CD4-positive, alpha-beta T cell treated with Interleukin-2 at 100 ng/mL for 4 hours (primary cell): ENCODE data around the gene NUMBL.
"Not testable (repeated sequence)": the region's sequence is repeated elsewhere in the genome, so short reads cannot be mapped to it uniquely, and the experiment has no call there.

Experiments used
- DNase-seq: peaks from one replicate; pipeline ENCODE4 v3.0.0-alpha.2; 2020; ENCODE audit warnings: low spot score

The NUMBL gene

DNA sequence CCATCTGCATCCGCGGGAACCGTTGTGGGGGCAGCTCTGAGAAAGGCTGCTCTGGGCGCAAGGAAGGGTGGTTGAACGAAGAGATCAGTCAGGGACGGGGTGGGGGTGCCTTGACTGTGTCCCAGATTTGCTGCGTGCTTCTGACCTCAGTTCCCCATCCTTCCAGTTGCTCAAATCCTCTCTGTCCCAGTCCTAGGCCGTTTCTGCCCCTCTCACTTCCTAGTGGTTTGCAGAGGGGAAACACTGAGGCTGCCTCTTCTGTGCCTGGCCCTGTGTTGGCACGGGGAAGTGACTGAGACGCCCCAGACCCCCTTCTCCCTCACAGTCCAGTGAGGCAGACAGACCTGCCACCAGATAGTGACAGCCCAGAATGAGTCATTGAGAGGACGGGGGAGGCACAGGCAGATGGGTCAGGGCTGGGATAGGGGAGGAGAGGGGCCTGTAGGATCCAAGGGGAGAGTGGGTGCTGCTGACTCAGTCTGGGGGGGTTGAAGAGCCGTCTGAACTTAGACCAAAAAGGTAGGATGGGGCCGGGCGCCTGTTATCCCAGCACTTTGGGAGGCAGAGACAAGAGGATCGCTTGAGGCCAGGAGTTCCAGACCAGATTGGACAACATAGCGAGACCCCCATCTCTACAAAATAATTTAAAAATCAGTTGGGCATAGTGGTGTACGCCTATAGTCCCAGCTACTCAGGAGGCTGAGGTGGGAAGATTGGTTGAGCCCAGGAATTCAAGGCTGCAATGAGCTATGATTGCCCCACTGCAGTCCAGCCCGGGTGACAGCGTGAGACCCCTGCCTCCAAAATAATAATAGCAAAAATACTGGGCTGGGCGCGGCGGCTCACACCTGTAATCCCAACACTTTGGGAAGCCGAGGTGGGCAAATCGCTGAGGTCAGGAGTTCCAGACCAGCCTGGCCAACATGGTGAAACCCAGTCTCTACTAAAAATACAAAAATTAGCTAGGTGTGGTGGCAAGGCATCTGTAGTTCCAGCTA, 26.5 kb downstream of the NUMBL start:
- DNase-seq, result peak; percentile 23

DNA sequence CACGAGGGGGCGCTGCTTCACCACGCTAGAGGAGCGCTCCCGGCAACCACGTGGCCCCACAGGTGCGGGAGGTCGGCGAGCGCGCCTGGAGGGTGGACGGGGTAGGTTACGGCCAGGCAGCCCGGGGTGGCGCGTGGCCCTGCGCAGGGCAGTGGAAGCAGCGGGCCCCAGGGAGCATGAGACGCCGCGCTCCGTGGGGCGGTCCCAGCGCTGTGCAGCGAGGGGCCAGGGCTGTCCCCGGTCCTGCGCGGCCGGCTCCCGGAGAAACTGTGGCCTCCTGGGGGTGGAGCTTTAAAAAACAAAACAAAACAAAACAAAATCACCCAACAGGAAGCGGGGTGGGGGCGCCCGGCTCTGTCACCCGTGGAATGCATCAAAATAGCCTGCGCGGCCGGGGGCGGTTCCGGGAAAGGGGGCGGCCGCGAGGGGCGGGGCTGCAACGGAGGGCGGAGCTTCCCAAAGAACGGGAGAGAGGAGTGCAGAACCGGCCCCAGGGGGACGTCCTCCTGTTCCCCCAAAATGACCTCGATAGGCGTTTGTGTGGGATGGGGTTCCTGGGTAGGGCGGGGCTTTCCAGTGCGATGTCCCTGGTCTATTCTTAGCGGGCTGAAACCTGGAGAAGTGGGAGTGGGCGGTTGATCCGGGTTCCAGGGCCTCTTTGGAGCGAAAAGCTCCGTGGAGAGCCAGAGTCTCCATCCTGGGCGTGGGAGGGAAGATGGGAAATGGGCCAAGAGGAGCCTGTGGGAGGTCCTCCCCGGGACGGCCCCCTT, 27.3 kb downstream of the NUMBL start:
- peak; percentile 93 for DNase-seq

DNA sequence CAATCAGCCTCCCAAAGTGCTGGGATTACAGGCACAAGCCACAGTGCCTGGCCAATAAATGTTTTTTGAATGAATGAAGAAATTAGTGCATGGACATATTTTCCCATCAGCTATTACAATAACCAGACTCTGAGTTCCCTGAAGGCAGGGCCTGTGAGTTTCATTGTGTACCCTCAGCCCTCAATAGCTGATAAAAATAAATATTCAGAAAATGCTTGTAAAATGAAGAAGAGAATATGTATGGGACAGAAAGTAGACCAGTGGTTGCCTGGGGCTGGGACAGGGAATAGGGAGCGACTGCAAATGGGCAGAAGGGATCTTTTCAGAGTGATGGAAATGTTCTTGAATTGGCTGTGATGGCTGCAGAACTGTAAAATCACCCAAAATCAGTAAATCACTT, 28.8 kb downstream of the NUMBL start:
- DNase-seq, result no peak

DNA sequence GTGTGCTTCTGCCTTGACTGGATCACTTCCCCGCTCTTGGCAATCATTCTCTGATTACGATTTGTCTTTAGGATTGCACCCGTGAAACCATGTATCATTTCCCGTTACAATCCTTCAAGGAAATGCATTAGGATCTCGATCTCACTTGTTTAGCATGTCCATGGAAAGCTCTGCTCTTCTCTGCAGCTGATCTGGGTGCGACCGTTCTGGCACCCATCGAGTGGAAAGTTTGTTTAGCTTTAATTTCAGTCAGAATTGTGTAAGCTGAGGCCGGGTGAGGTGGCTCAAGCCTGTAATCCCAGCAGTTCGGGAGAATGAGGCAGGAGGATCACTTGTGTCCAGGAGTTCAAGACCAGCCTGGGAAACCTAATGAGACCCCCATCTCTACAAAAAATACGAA, 30.9 kb downstream of the NUMBL start:
- DNase-seq, result no peak

DNA sequence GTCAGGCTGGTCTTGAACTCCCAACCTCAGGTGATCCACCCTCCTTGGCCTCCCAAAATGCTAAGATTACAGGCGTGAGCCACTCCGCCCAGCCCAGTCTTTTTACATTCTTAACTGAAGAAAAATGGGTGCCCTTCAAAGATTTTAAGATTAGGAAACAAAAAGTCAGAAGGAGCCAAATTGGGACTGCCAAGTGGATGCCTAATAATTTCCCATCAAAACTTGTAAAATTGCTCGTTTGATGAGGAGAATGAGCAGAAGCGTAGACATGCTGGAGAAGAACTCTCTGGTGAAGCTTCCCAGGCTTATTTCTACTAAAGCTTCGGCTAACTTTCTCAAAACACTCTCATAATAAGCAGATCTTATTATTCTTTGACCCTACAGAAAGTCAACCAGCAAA, 31.3 kb downstream of the NUMBL start:
- no peak for DNase-seq

DNA sequence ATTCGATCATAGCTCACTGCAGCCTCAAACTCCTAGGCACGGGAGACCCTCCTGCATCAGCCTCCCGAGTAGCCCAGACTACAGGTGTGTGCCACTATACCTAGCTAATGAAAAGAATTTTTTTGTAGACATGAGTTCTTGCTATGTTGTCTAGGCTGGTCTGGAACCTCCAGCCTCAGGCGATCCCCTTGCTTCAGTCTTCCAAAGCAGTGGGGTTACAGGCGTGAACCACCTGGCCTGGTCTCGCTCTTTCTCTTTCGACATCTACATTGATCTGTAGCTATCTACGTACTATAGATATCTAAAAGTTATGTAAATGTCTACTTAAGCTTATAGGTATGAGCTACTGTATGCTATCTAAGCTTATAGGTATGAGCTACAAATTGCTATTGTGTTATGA, 32.4 kb downstream of the NUMBL start:
- DNase-seq, result no peak

DNA sequence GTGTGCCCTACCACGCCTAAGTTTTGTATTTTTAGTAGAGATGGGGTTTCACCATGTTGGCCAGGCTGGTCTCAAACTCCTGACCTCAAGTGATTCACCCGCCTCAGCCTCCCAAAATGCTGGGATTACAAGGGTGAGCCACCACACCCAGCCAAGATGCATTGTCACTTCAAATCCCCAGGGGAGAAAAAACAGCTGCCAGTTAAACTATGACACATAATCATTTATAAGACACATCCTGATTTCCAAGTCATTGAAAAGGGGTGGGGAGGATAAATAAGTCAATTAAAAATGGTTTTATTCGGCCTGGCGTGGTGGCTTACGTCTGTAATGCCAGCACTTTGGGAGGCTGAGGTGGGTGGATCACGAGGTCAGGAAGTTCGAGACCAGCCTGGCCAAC, 34.8 kb downstream of the NUMBL start:
- DNase-seq, result not testable (repeated sequence)

DNA sequence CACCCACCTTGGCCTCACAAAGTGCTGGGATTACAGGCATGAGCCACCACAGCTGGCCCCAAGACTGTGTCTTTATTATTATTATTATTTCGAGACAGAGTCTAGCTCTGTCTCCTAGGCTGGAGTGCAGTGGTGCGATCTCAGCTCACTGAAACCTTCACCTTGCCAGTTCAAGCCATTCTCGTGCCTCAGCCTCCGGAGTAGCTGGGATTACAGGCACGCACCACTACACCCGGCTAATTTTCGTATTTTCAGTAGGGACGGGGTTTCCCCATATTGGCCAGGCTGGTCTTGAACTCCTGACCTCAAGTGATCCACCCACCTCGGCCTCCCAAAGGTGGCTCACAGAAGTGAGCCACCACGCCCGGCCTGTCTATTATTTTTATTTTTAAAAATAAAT, 38.1 kb downstream of the NUMBL start:
- DNase-seq, result not testable (repeated sequence)

DNA sequence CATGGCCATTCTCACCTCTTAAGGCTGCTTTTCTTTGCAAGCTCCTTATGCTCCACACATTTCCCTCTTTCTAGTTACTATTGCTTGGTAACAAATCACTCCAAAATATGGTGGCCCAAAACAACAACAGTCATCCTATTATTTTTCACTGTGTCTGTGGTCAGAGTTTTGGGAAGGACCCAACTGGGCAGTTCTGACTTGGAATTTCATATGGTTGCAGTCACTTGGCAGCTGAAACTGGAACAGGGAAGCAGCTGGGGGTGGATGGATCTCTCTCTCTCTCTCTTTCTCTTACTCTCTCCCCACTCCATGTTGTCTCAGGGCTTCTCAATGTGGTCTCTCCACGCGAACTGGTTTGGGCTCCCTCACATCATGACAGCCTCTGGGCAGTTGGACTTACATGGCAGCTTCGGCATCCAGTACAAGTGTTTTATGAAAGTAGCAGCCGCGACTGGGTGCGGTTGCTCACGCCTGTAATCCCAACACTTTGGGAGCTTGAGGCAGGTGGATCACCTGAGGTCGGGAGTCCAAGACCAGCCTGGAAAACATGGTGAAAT, 39.6 kb downstream of the NUMBL start:
- DNase-seq, result no peak

DNA sequence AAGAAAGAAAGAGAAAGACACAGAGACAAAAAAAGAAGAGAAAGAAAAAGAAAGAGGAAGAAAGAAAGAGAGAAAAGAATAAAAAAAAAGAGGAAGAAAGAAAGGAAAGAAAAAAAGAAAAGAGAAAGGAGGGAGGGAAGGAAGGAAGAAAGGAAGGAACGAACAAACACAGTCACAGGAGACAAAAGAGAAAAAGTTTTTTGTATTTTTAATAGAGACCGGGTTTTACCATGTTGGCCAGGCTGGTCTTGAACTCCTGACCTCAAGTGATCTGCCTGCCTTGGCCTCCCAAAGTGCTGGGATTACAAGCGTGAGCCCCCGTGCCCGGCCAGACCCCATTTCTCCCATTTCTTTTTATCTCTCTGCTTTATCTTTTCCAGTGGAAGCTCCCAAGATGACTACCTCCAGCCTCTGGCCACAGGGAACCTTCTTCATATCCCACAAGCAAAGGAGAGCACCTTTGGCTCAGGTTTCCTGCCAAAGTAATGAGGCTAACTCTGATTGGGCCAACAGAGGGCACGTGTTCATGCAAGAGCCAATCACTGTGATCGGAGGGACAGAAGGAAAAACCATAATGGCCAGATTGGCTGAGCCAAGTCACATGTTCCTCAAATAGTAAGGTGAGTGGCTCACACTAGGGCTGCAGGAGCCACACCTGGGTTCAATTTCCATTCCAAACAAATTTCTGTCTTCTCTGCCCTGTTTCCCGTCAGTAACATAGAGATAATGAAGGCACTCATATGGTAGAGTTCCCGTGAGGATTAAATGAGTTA, 40.4 kb downstream of the NUMBL start:
- DNase-seq, result not testable (repeated sequence)

DNA sequence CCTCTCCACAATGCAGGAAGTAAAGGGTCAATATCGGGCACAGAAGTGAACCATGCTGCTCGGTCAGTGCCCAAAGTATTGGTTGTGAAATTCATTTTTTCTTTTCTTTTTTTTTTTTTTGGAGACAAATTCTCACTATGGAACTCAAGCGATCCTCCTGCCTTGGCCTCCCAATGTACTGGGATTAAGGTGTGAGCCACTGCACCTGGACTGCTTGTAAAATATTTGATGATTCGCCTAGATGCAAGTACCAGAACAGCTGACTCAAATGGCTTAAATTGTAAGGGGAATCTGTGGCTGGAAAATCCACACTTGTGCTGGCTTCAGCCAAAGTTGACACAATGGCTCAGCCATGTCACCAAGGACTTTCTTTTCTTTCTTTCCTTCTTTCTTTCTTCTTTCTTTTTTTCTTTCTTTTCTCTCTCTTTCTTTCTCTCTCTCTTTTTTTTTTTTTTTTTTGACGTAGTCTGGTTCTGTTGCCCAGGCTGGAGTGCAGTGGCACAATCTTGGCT, 43.7 kb downstream of the NUMBL start:
- no peak for DNase-seq

DNA sequence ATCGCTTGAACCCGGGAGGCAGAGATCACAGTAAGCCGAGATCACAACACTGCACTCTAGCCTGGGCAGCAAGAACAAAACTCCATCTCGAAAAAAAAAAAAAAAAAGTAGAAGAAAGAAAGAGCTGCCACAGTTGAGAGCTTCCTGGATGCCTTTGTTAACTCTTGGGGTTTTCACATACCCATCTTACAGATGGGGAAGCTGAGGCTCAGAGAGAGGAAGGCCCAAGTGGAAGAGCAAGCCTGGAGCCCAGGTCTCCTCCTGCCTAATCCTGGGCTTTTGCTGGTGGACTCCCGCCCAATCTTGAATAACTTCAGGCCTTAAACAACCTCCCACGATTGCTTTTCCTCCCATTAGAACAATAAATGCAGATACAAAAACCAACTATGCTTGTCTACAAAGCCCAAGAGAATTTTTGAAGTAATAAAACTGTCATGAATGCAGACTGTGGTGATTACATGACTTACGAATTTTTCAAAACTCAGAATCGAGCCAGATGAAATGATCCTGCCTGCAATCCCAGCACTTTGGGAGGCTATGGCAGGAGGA, 47.6 kb downstream of the NUMBL start:
- DNase-seq, result no peak

DNA sequence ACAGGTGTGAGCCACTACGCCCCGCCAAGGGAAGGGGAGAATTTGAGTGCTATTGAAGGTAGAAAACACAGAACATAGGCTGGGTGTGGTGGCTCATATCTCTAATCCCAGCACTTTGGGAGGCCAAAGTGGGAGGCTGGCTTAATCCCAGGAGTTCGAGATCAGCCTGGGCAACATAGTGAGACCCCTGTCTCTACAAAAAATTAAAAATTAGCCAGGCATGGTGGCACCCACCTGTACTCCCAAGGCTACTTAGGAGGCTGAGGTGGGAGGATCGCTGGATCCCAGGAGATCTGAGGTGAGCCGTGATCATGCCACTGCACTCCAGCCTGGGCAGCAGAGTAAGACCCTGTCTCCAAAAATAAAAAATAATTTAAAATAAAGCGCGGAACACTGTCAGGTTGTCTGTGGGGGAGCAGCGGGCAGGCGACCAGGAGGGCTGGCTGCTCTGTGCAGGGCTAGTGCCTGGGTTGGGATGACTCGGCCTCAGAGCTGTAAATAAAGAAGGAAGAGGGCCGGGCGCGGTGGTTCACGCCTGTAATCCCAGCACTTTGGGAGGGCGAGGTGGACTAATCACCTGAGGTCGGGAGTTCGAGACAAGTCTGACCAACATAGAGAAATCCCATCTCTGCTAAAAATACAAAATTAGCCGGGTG, 48.3 kb downstream of the NUMBL start:
- no peak for DNase-seq

DNA sequence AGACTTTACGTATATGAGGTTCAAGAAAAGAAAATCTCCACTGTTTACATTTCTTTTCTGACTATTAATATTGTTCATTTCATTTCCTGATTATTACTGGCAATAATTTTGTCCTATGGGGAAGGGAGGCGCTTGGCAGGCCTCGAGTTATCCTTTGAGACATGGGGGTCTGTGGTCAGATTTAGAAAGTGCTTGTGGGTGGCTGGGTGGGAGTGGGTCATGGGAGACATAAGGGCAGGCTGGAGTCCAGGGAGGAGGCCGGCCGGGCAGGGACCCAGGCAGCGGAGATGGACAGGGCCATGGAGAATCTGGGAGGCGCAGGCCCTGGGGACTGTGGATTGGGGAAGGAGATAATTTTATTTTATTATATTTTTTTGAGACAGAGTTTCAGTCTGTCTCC, 49.2 kb downstream of the NUMBL start:
- no peak for DNase-seq

DNA sequence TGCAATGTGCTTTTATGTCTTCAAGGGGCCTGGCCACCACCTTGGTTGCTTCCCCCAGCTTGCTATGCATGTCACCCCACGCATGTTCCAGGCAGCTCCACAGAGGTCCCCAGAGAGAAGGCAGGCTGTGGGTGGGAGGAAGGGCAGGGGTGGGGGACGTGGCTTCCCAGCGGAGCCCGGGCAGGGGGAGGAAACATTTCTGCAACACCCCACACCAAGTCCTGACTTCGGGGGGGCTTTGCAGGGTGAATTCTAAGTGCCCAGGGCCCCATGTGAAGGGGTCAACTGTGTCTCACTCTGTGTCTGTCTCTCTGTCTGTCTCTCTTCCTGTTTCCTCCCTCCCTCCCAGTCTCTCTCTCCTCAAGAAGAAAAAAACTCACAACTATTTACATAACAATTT, 49.7 kb downstream of the NUMBL start:
- no peak for DNase-seq

DNA sequence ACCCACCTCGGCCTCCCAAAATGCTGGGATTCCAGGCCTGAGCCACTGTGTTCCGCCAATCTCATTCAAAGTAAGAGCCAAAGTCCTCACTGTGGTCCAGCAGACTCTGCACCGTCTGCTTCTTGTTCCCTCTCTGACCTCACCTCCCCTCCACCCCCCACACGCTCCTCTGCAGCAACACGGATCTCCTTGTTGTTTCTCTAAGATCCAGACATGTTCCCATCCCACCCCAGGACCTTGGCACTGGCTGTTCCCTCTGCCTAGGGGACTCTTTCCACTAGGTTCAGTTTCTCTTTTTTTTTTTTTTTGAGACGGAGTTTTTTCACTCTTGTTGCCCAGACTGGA, 50.8 kb downstream of the NUMBL start:
- DNase-seq, result no peak

DNA sequence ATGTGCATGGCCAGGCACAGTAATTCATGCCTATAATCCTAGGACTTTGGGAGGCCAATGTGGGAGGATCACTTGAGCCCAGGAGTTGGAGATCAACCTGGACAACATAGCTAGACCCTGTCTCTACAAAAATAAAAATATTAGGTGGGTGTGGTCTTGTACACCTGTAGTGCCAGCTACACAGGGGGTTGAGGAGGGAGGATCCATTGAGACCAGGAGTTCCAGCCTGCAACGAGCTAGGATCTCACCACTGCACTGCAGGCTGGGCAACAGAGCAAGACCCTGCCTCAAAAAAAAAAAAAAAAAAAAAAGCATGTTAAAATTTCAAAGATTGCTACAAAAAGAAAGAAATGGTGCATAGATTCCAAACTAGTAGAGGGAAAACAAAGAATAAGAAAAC, 52.1 kb downstream of the NUMBL start:
- DNase-seq, result no peak

DNA sequence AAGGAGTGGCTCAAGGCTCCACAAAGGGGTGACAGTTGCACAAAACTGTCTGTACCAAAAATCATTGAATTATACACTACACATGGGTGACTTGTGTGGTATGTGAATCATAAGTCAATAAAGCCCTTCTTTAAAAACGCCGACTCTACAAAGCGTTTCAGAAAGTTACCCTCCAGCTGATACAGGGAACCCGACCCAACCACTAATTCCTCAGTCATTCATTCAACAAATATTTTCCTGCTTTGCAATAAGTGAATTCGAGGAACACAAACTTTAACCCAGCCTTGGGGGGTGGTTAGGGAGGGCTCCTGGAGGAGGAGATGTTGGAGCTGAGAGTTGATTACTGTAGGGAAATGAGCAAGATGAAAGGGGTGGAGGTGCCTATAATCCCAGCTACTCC, 57.2 kb downstream of the NUMBL start:
- no peak for DNase-seq

DNA sequence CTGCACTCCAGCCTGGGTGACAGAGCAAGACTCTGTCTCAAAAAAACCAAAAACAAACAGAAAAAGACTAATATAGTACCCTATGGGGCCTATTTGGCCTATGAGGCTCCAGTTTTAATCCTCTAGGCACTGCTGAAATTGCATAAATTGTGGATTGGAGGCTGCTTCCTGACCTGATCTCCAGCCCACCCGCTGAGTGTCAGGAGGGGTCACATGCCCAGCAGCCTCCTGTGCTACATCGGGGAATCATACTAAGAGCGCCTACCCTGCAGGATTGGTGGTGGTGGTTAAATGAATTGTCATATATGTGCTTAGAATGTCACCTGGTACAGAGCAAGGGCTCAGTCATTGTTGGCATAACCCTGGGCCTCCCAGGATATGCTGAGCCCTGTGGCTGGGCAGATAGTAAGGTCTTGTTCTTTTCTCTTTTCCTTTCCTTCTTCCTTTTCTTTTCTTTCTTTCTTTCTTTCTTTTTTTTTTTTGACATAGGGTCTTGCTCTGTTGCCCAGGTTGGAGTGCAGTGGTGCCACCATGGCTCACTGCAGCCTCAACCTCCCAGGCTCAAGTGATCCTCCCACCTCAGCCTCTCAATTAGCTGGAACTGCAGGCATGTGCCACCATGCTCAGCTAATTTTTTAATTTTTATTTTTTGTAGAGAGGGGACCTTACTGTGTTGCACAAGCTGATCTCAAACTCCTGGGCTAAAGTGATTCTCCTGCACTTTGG, 58.0 kb downstream of the NUMBL start:
- DNase-seq, result no peak

DNA sequence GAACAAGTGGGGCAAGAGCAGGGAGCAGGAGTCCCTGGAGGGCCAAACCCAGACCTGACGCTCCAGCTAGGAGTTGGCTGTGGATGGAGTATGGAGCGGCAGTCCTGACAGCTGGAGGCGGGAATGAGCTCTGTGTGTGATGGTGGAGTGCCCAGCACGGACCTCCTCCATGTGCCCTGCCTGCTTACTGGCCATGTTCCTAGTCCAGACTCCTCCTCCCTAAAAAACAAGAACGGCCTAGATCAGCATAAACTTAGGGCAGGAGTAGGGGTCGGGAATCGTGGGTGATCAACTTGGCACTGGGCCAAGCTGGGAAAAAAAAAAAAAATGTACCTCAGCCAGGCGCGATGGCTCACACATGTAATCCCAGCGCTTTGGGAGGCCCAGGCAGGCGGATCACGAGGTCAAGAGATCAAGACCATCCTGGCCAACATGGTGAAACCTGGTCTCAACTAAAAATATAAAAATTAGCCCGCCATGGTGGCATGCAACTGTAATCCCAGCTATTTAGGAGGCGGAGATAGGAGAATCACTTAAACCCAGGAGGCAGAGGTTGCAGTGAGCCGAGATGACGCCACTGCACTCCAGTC, 59.8 kb downstream of the NUMBL start:
- DNase-seq, result no peak
